GM03348 (cell line): Measurements from ENCODE around the gene ACSBG1.

ENCODE experiments used
- DNase-seq: peaks from one replicate; pipeline ENCODE4 v3.0.0; 2012; ENCODE audit warnings: low spot score

Gene ACSBG1

GRCh38 chr15:78220713-78221112, 13.7 kb downstream of the ACSBG1 start:
- DNase-seq = no peak

GRCh38 chr15:78216276-78217104, 17.9 kb downstream of the ACSBG1 start:
- no peak for DNase-seq

GRCh38 chr15:78213956-78214355, 20.4 kb downstream of the ACSBG1 start:
- DNase-seq = no peak

GRCh38 chr15:78213425-78213750, 21.0 kb downstream of the ACSBG1 start:
- DNase-seq = no peak

GRCh38 chr15:78212546-78213424, 21.6 kb downstream of the ACSBG1 start:
- peak; percentile 88 for DNase-seq

- DNase-seq = no peak
These were observed 22.4 kb downstream of the ACSBG1 start for GRCh38 chr15:78212008-78212407.

- DNase-seq = no peak
These were observed 23.0 kb downstream of the ACSBG1 start for GRCh38 chr15:78211189-78211921.

GRCh38 chr15:78210349-78210717, 24.0 kb downstream of the ACSBG1 start:
- no peak for DNase-seq

- DNase-seq = no peak
These were observed 24.6 kb downstream of the ACSBG1 start for GRCh38 chr15:78209646-78210348.

GRCh38 chr15:78208887-78209645, 25.3 kb downstream of the ACSBG1 start:
- peak; percentile 1 for DNase-seq

GRCh38 chr15:78208341-78208844, 26.0 kb downstream of the ACSBG1 start:
- peak; percentile 1 for DNase-seq

GRCh38 chr15:78207641-78208340, 26.6 kb downstream of the ACSBG1 start:
- peak; percentile 2 for DNase-seq

- DNase-seq = no peak
These were observed 27.3 kb downstream of the ACSBG1 start for GRCh38 chr15:78207110-78207458.

- peak; percentile 61 for DNase-seq
These were observed 27.8 kb downstream of the ACSBG1 start for GRCh38 chr15:78206326-78207109.

GRCh38 chr15:78205856-78206255, 28.5 kb downstream of the ACSBG1 start:
- peak; percentile 3 for DNase-seq

- no peak for DNase-seq
These were observed 29.0 kb downstream of the ACSBG1 start for GRCh38 chr15:78205337-78205736.

GRCh38 chr15:78204351-78205309, 29.7 kb downstream of the ACSBG1 start:
- no peak for DNase-seq
